Fibroblast of skin of abdomen (primary cell): Measurements from ENCODE around the gene HOXD10.

Source experiments
- DNase-seq: peaks from one replicate; pipeline ENCODE4 v3.0.0-alpha.2; 2013

HOXD10 gene

GRCh38 chr2:176165370-176166050 is 48.9 kb downstream of the HOXD10 start:
- DNase-seq = no peak

- DNase-seq = peak; percentile 49
These were observed 49.7 kb downstream of the HOXD10 start for GRCh38 chr2:176166272-176166671.

- peak; percentile 60 for DNase-seq
These were observed 50.8 kb downstream of the HOXD10 start for GRCh38 chr2:176167398-176167797.

GRCh38 chr2:176169181-176169580 is 52.6 kb downstream of the HOXD10 start:
- DNase-seq = no peak
